HepG2 (cell line): ENCODE measurements around the gene SLC35B2.

Source experiments
- BORCS8-MEF2B ChIP-seq: sonication (generic); formaldehyde crosslinking; IDR thresholded peaks from 2 replicates; pipeline ENCODE4 v1.8.0; 2022; ENCODE audit warnings: mild to moderate bottlenecking, missing genetic modification reagents
- CTCF ChIP-seq: sonication (generic); formaldehyde crosslinking; IDR thresholded peaks from 2 replicates; pipeline ENCODE4 v1.5.0; 2020; ENCODE audit warnings: mild to moderate bottlenecking, missing genetic modification reagents, moderate library complexity
- MAX ChIP-seq: IDR thresholded peaks from 2 replicates; pipeline ENCODE4 v1.6.1; 2012; ENCODE audit warnings: inconsistent platforms
- SUZ12 ChIP-seq: fragments of 150-350 bp; IDR thresholded peaks from 2 replicates; pipeline ENCODE4 v1.6.1; 2014; ENCODE audit warnings: low read depth, low read length
- ZKSCAN1 ChIP-seq: fragments of 150-350 bp; IDR thresholded peaks from 2 replicates; pipeline ENCODE4 v1.6.1; 2014; ENCODE audit warnings: low read length
- ZNF263 ChIP-seq: sonication (generic); formaldehyde crosslinking; IDR thresholded peaks from 2 replicates; pipeline ENCODE4 v1.4.0; 2020; ENCODE audit warnings: missing genetic modification reagents

GRCh38 chr6:44285552-44286284 is 28.4 kb upstream of the SLC35B2 start:
- TF ChIP-seq MAX (no peak), BORCS8-MEF2B (CRISPR knock-in tag) (no peak), ZKSCAN1 (no peak), CTCF (CRISPR knock-in tag) (no peak), SUZ12 (no peak), ZNF263 (no peak)
